ENCODE results near the gene UBE3C.

UBE3C gene

GRCh38 chr7:157160433-157160832 lies 21.7 kb downstream of the UBE3C start:
- ChIA-PET CTCF (no interaction called here), POLR2A (no interaction called here)
- no peak for TF ChIP-seq CTCF (IDR thresholded peaks at IDR 0.05; ENCODE audit: control extremely low read depth, extremely low read depth, low read depth, missing control alignments)
- DNase-seq (ENCODE audit: extremely low spot score), result no peak

- no peak for TF ChIP-seq CTCF (IDR thresholded peaks at IDR 0.05; ENCODE audit: control extremely low read depth, extremely low read depth, low read depth, missing control alignments)
- POLR2A ChIA-PET, result no interaction called here
- CTCF ChIA-PET, result no interaction called here
- no peak for DNase-seq (ENCODE audit: extremely low spot score)
Measured at GRCh38 chr7:157165987-157166386, 27.3 kb downstream of the UBE3C start.

- DNase-seq (ENCODE audit: extremely low spot score), result no peak
- ChIA-PET CTCF (interaction anchor here (1.2 kb wide), 1 partner anchor 11 kb away, joined by 5 read pairs; no protein-coding TSS in a partner anchor), POLR2A (no interaction called here)
- no peak for TF ChIP-seq CTCF (IDR thresholded peaks at IDR 0.05; ENCODE audit: control extremely low read depth, extremely low read depth, low read depth, missing control alignments)
Measured at GRCh38 chr7:157168571-157168970, 29.8 kb downstream of the UBE3C start.

GRCh38 chr7:157176771-157177170 lies 38.0 kb downstream of the UBE3C start:
- TF ChIP-seq CTCF (IDR thresholded peaks at IDR 0.05; ENCODE audit: control extremely low read depth, extremely low read depth, low read depth, missing control alignments), result no peak
- ChIA-PET POLR2A (no interaction called here), CTCF (interaction anchor here (1.2 kb wide), 1 partner anchor 74 kb away, joined by 3 read pairs; no protein-coding TSS in a partner anchor)
- no peak for DNase-seq (ENCODE audit: extremely low spot score)

- ChIA-PET POLR2A (no interaction called here), CTCF (interaction anchor here (1.2 to 1.5 kb wide), 2 partner anchors 15 to 73 kb away, joined by 3 read pairs; no protein-coding TSS in a partner anchor)
- no peak for DNase-seq (ENCODE audit: extremely low spot score)
- no peak for TF ChIP-seq CTCF (IDR thresholded peaks at IDR 0.05; ENCODE audit: control extremely low read depth, extremely low read depth, low read depth, missing control alignments)
Measured at GRCh38 chr7:157177333-157177982, 38.7 kb downstream of the UBE3C start.

- DNase-seq (ENCODE audit: extremely low spot score), result peak; percentile 23
- ChIA-PET CTCF (interaction anchor here (1.2 to 1.5 kb wide), 2 partner anchors 14 to 72 kb away, joined by 3 read pairs; no protein-coding TSS in a partner anchor), POLR2A (no interaction called here)
- no peak for TF ChIP-seq CTCF (IDR thresholded peaks at IDR 0.05; ENCODE audit: control extremely low read depth, extremely low read depth, low read depth, missing control alignments)
Measured at GRCh38 chr7:157177983-157178381, 39.3 kb downstream of the UBE3C start.
